ENCODE results near the gene YPEL5.

The YPEL5 gene

GRCh38 chr2:30172627-30173026, 25.8 kb downstream of the YPEL5 start:
- DNase-seq, result no peak

DNA sequence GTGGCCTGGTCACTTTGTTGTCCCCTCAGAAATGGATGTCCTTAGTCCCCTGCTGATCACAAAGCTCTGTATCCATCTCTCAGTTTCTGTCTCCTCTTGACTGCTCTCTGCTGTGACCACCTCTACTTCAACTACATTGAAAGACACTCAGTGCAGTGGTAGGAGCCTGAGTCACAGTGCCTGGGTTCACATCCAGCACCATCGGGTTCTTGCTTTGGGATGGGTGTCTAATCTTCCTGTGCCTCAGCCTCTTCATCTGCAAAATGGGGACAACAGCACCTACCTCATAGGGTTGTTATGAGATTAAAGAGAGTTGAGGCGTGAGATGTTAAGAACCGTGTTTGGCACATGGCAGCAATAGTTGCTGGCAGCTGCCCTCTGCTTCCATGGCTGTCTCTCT, 30.6 kb downstream of the YPEL5 start:
- DNase-seq, result no peak

- DNase-seq, result no peak
Measured at GRCh38 chr2:30177956-30178355, 31.1 kb downstream of the YPEL5 start.

DNA sequence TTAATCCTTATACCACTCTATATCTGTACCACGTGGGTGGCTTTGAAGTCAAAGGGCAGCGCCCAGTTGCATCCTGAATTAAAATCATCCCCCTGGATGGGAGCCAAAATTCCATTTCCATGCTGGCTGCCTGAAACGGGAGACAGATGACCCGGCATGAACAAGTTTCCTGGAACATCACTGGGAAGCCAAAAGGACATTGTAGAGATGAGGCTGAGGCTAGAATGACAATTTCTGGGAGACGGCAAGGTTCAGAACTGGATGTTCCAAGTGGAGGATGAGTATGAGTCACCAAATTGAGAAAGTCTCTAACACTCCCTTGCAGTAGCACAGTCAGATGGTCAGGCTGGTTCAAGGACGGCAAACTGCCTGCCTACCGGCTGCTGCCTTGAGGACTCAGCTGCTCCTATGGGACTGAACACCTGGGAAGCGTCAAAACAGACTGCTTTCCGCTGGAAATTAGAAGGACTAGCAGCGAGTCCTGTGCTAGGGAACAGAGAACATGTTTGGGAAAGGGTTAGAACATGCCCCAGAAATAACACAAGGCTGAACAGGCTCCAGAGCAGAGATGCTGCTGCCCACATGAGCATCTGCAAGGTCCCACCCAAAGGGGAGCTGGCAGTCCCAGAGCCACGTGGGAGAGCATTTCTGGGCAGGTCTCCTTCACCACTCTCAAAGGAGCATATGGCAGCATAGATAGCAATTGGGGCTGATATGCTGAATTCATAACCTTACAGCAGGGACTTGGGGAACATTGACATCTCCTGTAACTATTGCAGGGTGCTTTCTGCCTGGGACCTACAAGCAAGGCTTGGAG, 32.0 kb downstream of the YPEL5 start:
- DNase-seq, result no peak

DNA sequence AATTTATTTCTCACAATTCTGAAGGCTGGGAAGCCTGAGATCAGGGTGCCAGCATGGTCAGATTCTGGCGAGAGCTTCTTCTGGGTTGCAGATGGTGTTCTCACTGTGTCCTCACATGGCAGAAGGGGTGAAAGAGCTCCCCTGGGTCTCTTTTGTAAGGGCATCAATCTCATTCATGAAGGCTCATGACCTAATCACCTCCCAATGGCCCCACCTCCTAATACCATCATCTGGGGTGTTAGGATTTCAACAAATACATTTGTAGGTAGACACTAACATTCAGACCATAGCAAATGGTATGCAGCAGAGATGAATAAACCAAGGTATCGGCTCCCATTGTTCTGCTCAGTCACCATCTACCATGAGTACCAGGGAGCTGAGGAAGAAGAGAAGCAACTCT, 32.7 kb downstream of the YPEL5 start:
- DNase-seq, result no peak

- DNase-seq, result no peak
Measured at GRCh38 chr2:30180226-30180625, 33.4 kb downstream of the YPEL5 start.

GRCh38 chr2:30181176-30181575, 34.4 kb downstream of the YPEL5 start:
- no peak for DNase-seq

- no peak for DNase-seq
Measured at GRCh38 chr2:30184035-30184434, 37.2 kb downstream of the YPEL5 start.

DNA sequence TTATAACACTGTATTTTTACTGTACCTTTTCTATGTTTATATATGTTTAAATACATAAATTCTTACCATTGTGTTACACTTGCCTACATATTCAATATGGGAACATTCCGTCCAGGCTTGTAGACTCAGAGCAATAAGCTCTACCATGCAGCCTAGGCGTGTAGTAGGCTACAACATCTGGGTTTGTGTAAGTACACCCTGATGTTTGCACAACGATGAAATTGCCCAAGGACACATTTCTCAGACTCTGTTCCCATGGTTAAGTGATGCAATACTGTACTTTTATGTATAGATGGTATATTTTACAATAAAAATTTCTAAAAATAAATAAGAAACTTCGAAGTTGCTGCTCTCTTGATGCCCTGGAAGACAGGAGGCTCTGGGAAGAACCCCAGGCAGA, 38.4 kb downstream of the YPEL5 start:
- no peak for DNase-seq

- no peak for DNase-seq
Measured at GRCh38 chr2:30188292-30188691, 41.5 kb downstream of the YPEL5 start.

- no peak for DNase-seq
Measured at GRCh38 chr2:30190637-30191036, 43.8 kb downstream of the YPEL5 start.

- DNase-seq, result no peak
Measured at GRCh38 chr2:30191107-30191506, 44.3 kb downstream of the YPEL5 start.

- DNase-seq, result no peak
Measured at GRCh38 chr2:30191819-30192271, 45.0 kb downstream of the YPEL5 start.

DNA sequence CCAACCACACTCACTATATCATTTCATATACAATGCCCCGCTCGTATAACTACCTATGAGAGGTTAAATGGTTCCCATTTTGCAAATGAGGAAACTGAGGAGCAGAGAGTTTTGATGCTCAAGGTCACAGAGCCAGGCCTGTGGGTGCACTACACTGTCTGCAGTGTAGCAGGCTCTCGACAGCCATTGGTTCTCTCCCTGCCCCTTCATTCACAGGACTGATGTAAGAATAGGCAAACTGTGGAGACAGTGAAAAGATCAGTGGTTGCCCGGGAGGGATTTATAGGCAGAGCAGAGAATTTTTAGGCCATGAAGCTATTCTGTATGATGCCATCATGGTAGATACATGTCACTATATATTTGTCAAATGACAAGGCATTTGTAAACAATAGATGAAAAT, 45.5 kb downstream of the YPEL5 start:
- no peak for DNase-seq

- no peak for DNase-seq
Measured at GRCh38 chr2:30193104-30193681, 46.4 kb downstream of the YPEL5 start.

DNA sequence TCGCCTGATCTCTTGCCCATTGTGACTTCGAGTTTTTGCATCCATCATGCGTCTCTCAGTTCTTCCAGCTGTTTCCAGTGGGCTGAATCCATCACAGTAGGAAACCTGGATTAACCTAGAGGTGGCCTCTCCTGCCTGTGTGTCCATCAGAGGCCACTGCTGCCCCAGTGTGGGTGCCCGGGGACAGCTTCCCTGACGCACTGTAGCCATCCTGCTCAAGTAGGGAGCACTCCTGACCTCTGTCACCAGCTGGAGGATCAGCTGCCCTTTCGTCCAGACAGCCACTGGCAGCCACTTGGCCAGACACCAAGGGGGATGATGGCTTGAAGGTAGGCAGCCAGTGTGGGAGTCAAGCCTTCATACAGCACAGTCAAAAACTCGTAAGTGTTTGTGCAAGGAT, 47.6 kb downstream of the YPEL5 start:
- no peak for DNase-seq

GRCh38 chr2:30195016-30195415, 48.2 kb downstream of the YPEL5 start:
- no peak for DNase-seq

GRCh38 chr2:30197570-30198192, 50.9 kb downstream of the YPEL5 start:
- DNase-seq, result no peak

DNA sequence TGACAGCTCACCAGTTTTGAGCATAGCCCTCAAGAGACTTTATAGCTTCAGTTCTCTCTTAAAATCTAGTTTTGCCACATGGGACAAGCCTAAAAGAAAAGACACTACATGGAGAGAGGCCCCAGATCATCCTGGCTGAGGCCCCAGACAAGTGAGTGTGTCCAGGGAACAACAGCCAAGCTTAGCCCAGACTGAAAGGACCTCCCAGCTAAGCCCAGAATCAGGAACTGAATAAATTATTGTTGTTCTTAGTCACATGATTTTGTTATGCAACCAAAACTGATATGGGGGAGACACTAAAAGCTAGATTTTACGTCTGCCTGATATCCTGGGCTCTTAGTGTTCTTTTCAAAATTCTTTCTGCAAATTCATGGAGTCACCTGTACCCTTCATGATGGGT, 55.2 kb downstream of the YPEL5 start:
- DNase-seq, result no peak

- no peak for DNase-seq
Measured at GRCh38 chr2:30203156-30203555, 56.3 kb downstream of the YPEL5 start.

DNA sequence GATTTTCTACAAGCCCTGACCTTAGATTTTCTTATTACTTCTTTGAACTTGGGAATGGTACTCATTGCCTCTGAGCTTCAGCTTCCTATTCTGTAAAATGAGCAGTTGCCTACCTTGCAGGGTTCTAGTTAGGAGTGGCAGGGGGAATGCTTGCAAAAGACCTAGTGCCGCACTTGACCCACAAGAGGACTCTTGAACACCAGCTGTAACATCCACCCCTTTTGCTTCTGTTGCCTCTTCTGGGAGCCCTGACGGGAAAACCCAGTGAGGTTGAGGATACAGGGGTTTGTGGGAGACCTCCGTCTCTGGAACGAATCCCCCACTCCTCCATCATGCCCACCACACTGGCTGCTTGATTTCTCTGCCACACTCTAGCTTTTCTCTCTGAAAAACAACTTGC, 57.5 kb downstream of the YPEL5 start:
- no peak for DNase-seq

DNA sequence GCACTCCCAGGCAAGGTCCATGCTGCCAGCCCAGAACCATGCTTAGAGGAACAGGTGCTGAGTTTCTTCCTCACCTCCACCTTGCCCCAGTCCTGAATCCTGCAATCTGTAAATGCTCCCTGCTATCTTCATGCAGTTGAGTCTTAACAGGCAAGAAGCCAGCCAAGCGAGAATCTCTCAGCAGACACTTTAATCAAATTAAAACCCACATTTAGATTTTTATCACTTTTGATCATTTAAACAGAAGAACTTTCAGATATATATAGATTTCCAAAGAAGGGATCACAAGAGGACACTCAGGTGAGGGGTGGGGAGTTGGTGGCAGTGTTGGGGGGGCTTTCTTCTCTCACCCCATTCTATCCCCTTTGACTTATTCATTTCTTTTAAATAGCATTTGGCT, 58.6 kb downstream of the YPEL5 start:
- DNase-seq, result no peak

GRCh38 chr2:30206461-30207430, 59.9 kb downstream of the YPEL5 start:
- DNase-seq, result no peak

All from CD4-positive, alpha-beta T cell treated with Interferon gamma for 1 hour (primary cell).